ENCODE measurements around the gene ADGRB3. TPM values are rescaled to one million over a fixed set of nuclear protein-coding genes. Genes with fewer than 3 reads are reported as not detected.

Gene ADGRB3
- total RNA-seq, 1 experiment from 2014 or later = 0.09 TPM

DNA sequence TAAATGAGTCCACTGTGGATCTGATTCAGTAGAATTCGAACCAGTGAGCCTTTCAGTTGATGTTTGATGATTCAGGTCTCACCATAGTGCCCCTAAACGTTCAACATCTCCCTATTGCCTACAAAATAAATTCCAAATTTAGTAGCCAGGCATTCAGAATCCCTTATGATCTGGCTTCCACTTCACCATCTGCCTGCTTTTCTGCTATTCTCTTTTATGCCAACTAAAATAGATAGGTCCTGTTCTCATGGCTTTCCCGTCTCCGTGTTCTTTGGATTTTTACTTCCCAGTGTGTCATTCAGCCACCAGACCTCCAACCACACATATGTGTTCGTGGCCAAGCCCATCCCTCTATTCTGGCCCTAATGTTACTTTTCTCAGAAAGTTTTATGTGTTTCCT lies 751.3 kb downstream of the ADGRB3 start:
- CTCF ChIA-PET = no interaction called here
- intact Hi-C loops (cut with micrococcal nuclease; ENCODE audit: unreplicated experiment) = no loop called here
- Mint-ChIP-seq H3K4me1 (ENCODE audit: low read depth, unreplicated experiment) (no peaks in the 10 kb centered on the region), H3K27ac (ENCODE audit: unreplicated experiment) (no peak overlapping the region), H3K27me3 (ENCODE audit: unreplicated experiment) (peaks cover 20% of the 10 kb centered on the region), H3K4me3 (ENCODE audit: low read depth, unreplicated experiment) (no peak overlapping the region), H3K36me3 (ENCODE audit: insufficient read depth, unreplicated experiment) (no peaks in the 10 kb centered on the region), H3K9me3 (ENCODE audit: low read depth, unreplicated experiment) (peaks cover 5% of the 10 kb centered on the region)
- TF ChIP-seq, protein P1, sequence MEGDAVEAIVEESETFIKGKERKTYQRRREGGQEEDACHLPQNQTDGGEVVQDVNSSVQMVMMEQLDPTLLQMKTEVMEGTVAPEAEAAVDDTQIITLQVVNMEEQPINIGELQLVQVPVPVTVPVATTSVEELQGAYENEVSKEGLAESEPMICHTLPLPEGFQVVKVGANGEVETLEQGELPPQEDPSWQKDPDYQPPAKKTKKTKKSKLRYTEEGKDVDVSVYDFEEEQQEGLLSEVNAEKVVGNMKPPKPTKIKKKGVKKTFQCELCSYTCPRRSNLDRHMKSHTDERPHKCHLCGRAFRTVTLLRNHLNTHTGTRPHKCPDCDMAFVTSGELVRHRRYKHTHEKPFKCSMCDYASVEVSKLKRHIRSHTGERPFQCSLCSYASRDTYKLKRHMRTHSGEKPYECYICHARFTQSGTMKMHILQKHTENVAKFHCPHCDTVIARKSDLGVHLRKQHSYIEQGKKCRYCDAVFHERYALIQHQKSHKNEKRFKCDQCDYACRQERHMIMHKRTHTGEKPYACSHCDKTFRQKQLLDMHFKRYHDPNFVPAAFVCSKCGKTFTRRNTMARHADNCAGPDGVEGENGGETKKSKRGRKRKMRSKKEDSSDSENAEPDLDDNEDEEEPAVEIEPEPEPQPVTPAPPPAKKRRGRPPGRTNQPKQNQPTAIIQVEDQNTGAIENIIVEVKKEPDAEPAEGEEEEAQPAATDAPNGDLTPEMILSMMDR (IDR thresholded peaks at IDR 0.05; ENCODE audit: unreplicated experiment) = no peak
- BruUV-seq (replicated peaks) = no TSS peak
- no peak for DNase-seq

DNA sequence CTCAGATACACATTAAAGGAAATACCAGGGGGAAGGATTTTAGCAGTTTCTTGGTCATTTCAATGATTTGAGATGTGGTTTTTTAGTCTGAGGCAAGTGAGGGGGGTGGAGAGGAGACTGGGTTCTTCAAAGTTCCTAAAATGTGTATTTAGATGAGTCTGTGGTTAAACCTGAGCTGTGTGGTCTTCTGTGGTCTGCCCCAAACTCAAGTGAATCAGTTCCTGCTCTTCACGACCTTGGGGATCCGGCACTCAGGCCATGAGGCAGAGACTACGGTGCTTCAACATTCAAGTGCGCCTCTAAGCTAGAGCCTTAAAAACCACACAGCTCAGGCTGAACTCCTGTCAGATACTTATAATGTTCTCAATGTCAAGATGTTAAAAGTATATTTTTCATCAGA lies 755.0 kb downstream of the ADGRB3 start:
- Mint-ChIP-seq H3K27ac (ENCODE audit: unreplicated experiment) (no peak overlapping the region), H3K4me1 (ENCODE audit: low read depth, unreplicated experiment) (no peaks in the 10 kb centered on the region), H3K4me3 (ENCODE audit: low read depth, unreplicated experiment) (no peak overlapping the region), H3K36me3 (ENCODE audit: insufficient read depth, unreplicated experiment) (no peaks in the 10 kb centered on the region), H3K9me3 (ENCODE audit: low read depth, unreplicated experiment) (peaks cover 5% of the 10 kb centered on the region), H3K27me3 (ENCODE audit: unreplicated experiment) (peaks cover 20% of the 10 kb centered on the region)
- TF ChIP-seq, protein P1 (IDR thresholded peaks at IDR 0.05; ENCODE audit: unreplicated experiment) = no peak
- intact Hi-C loops (cut with micrococcal nuclease; ENCODE audit: unreplicated experiment) = no loop called here
- no TSS peak for BruUV-seq (replicated peaks)
- no peak for DNase-seq
- CTCF ChIA-PET = no interaction called here

DNA sequence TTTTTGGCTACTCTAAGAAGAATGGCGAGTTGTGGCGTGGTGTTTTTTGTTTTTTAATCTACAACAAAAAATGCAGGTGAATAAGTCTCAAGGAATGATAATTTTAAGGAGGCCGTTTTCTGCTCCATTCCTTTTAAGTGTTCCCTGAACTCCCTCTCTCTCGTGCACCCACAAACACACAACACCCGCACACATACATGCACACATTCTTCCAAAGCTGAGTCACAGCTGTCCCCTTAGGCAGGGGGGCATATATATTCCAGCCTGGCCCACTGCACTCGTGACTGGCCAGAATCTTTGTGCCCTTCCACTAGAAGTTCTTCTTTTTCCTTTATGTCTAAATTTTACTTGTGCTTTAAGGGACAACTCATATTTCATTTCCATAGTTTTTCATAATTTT lies 756.0 kb downstream of the ADGRB3 start:
- no peak for DNase-seq
- CTCF ChIA-PET = no interaction called here
- peaks cover 13% of the 10 kb centered on the region for H3K27me3 Mint-ChIP-seq (ENCODE audit: unreplicated experiment)
- TF ChIP-seq, protein P1 (IDR thresholded peaks at IDR 0.05; ENCODE audit: unreplicated experiment) = no peak
- no TSS peak for BruUV-seq (replicated peaks)
- H3K4me1 Mint-ChIP-seq (ENCODE audit: low read depth, unreplicated experiment) = no peaks in the 10 kb centered on the region
- H3K27ac Mint-ChIP-seq (ENCODE audit: unreplicated experiment) = no peak overlapping the region
- intact Hi-C loops (cut with micrococcal nuclease; ENCODE audit: unreplicated experiment) = no loop called here
- no peaks in the 10 kb centered on the region for H3K36me3 Mint-ChIP-seq (ENCODE audit: insufficient read depth, unreplicated experiment)
- H3K9me3 Mint-ChIP-seq (ENCODE audit: low read depth, unreplicated experiment) = peaks cover 5% of the 10 kb centered on the region
- no peak overlapping the region for H3K4me3 Mint-ChIP-seq (ENCODE audit: low read depth, unreplicated experiment)

GRCh38 chr6:69392745-69393144 lies 757.7 kb downstream of the ADGRB3 start:
- no TSS peak for BruUV-seq (replicated peaks)
- Mint-ChIP-seq H3K27ac (ENCODE audit: unreplicated experiment) (no peak overlapping the region), H3K27me3 (ENCODE audit: unreplicated experiment) (peaks cover 11% of the 10 kb centered on the region), H3K9me3 (ENCODE audit: low read depth, unreplicated experiment) (peaks cover 5% of the 10 kb centered on the region), H3K4me3 (ENCODE audit: low read depth, unreplicated experiment) (no peak overlapping the region), H3K36me3 (ENCODE audit: insufficient read depth, unreplicated experiment) (no peaks in the 10 kb centered on the region), H3K4me1 (ENCODE audit: low read depth, unreplicated experiment) (no peaks in the 10 kb centered on the region)
- TF ChIP-seq, protein P1 (IDR thresholded peaks at IDR 0.05; ENCODE audit: unreplicated experiment) = no peak
- DNase-seq = no peak
- CTCF ChIA-PET = interaction anchor here (0.7 kb wide), 1 partner anchor 13 kb away, joined by 3 read pairs; no protein-coding TSS in a partner anchor
- intact Hi-C loops (cut with micrococcal nuclease; ENCODE audit: unreplicated experiment) = no loop called here

Measured in Calu3 (cell line).